Activated T-helper 1 cell treated with anti-CD3 and anti-CD28 coated beads, Interleukin-2, amount 50 U/mL, for 16 hours (primary cell): ENCODE measurements around the gene CHI3L1.

ENCODE experiments used
- DNase-seq, 2 donors: peaks; one replicate each; pipeline ENCODE4 v3.0.0-alpha.2; 2020; ENCODE audit warnings: low read depth in 1 of 2, low spot score in 1 of 2

The CHI3L1 gene

DNA sequence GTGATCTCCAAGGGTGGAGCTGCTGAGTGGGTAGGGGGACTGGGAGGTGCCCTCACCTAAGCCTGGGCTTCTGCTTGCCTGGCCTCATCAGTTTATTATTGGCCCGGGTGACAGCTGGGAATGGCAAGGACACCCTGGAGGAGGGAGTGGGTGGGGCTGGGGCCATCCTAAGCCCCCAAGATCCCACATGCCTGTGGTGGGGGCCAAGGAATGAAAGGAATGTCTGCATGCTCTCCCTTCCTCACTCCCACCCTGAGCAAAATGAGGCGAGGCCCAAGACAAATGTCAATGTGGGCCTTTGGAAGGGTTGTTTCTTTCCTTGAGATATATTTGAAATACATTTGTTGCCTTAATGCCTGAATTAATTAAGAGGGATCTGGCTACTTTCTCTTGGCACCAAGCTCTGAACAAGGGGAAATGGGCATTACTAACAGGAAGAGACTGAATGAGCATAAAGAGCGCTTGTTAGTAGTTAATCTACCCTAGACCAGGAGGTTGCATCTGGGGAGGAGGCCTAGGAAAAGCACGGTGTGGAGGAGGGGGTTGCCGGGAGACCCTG lies 19.7 kb upstream of the CHI3L1 start:
- DNase-seq = no peak

DNA sequence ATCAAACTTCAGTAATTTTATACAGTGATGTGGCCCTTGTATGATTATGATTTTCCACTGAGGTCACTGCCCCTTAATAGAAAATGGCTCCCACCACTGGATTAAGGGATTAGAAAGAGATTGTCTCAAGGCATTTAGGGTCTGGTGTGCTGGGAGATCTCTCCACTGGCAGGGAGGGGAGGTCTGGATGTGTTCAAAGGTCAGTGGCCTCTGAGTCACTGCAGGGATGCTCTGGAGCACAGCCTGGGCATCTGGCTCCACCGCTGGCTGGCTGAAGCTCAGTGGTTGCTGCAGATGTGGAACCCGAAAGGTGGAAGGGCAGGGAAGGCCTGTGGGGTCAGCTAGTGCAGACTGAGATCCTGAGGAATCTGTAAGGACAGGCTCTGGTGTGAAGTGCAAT lies 18.3 kb upstream of the CHI3L1 start:
- no peak for DNase-seq

DNA sequence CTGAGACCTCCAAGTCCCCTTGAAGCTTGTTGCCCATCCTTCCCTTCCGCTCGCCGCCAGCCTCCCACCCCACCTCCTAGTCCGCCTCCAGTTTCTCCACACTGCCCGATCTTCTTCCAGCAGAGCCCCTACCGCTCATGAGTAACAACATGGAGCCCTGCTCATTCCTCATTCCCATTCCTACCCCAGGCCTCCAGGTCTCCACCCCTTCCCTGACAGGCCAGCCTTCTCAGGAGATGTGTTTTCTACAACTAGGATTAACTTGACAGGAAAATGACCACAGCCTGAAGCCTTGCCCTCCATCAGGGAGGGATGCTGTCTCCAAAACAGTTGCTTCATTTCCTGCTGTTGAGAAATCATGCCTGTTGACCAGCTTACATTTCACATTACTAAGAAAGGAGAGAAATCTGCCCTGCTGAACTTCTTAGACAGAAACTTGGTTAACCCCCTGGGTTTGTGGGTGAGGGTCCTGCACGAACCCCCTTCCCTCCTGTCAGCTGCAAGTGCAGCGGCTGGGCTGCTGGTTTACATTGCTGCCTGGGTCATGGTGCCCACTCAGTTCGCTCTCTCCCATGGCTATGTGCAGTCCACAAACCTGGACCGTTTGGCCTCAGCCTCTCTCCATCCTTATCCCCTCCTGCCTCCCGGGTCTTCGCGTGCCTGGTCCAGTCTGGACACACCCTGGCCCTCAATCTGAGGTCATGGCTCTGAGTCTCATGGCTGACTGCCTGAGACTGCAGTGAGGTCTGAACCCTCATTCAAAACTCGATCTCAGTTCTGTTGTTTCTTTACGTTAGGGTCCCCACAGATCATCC lies 16.1 kb upstream of the CHI3L1 start:
- DNase-seq = no peak

DNA sequence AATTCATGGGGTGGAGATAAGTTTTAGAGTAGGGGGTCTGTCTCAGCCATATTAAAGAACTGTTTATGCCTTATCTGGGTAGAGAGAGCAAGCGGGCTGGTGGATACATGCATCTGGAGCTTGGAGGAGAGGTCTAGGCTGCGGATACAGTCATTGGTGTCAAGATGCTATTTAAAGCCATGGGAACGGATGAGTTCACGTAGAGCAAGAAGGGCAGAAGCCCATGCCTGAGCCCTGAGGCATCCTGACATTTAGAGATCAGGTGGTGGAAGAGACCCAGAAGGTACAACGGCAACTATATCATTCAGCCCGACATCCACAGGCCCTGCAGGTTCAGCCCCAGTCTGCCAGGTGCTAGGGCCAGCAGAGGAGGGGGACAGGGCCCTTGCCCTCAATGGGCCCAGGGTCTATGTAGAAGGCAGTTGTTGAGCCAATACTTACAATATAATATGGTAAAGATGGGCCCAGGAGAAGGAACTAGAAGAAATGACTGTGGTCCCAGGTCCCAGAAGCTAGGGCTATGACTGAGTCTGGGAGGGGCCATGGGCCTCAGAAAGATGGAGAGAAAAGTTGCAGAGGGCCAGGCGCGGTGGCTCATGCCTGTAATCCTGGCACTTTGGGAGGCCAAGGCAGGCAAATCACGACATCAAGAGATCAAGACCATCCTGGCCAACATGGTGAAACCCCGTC lies 15.2 kb upstream of the CHI3L1 start:
- DNase-seq = no peak

DNA sequence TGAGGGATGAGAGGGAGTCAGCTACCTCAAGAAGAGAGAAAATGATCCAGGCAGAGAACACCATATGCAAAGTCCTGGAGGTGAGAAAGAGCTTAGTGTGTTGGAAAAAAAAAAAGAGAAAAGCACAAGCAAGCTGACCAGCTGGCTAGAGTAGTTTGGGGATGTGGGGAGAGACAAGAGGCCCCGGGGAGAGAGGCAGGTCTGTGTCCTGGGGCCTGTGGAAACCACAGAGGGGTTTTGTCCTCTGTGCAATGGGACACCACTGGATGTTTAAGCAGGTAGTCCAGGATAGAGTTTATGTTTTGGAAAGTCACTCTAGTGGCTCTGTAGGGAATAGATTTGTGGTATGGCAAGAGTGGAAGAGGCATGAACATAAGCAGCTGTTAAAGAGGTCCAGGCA lies 14.4 kb upstream of the CHI3L1 start:
- no peak for DNase-seq

DNA sequence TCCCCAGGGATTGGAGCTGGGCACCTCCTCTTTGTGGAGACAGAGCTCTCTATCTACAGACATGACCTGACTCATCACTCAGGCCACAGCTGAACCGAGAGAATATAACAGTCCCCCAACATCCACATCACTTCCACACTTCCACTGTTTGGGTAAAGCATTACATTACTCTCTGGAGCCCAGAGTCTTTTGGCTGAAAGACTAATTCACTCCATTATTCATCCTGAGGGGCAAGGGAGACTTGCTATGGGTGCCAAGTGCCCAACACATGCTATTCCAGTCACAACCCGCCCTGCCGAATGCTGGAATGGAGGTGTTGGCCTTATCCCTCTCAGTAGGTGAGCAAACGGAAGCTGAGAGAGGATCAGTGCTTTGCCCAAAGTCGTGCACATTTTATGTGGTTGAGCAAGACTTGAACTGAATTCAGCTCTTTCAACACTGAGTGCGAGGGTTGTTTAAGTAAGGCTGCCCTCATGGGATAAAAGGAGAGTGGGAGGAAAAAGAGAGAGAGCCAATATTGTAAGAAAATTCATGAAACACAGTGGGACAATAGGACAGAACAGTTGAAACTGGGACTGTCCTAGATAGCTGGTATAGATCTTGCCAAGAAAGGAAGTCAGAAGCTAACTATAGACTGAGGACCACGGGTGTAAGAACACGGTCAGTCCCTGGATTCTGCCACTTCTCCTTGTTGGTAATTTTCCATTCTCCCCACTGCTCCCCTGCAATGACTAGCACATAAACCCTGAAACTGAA lies 13.5 kb upstream of the CHI3L1 start:
- no peak for DNase-seq

DNA sequence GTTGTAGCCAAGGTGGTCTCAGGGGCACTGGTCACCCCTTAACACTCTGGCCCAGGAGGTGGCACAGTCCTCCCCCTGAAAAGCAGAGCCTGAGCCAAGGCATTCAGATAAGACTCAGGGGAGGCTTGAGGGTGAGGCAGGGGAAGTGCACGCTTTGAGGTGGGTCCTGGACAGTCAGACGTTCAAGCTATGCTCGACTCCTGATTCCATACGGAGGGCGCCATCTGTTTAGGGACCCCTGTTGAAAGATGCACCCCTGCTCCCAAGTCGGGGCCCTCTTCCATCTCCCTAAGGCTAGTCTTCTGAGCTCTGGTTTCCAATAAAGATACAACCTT lies 12.9 kb upstream of the CHI3L1 start:
- no peak for DNase-seq

DNA sequence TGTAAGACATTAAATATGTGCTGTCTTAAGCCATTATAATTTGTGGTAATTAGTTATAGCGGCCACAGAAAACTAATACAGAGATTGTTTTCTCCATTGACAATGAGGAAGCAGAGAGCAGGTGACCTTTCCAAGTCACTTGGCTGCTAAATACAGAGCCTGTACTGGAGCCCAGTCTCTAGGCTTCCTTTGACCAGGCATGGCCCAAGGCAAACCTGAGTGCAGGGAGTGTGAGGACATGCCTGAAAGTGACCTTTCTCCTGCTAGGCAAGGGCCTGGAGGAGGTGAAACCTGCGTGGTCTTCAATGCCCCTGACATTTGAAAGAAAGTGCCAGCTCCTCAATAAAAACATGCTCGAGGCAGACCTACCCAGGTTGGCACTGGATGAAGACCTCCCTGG lies 12.5 kb upstream of the CHI3L1 start:
- no peak for DNase-seq

DNA sequence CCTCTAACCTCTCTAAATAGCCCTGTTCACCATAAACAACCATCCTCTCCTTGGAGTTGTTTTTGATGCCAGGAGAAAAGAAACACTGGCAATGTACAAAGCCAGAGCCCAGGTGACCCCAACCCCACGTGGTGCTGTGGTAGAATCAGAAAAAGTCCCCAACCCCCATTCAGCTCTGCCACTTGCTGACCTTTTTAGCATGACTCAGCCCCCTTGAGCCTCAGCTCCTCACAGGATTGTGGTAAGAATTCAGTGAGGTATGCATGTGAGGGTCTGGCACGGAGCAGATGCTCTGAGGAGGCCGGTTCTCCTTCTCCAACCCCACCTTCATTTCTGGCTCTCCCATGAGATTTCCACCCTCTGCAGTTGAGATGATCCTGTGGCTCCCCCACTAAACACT lies 11.1 kb upstream of the CHI3L1 start:
- DNase-seq = no peak

DNA sequence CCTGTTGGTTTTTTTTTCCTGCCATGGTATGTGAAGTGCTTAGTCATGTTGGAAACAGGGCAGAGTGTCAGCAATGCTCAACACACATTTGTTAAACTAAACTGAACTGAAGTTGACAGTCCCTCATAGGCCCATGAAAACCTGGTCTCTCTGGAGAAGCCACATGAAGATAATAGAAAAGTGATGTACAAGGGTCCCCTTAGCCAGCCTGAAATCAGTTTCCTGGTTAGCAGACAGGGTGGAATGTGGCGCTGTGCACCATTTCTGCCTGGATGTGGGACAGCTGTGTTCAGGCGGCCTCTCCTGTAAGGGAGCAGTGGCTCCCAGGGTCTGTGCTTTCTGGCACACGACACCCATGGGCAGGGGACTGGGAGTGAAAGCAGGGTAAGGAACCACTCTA lies 9.9 kb upstream of the CHI3L1 start:
- no peak for DNase-seq

DNA sequence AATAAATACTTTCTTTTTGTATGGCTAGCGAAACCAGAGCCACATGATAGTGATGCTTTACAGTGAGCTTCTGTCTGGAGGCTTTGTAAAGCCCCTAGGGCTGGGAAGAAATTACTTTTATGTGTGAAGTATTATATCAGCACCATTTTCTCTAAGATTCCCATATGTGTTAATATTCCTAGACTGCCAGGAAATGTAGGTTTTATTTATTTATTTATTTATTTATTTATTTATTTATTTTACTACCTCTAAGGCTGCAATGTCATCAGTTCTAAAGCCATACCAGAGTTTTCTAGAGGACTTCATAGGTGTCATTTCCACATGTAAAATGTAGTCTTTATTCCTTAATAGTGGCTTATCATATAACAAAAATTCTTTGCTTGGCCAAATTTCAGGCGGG lies 4.4 kb upstream of the CHI3L1 start:
- no peak for DNase-seq

DNA sequence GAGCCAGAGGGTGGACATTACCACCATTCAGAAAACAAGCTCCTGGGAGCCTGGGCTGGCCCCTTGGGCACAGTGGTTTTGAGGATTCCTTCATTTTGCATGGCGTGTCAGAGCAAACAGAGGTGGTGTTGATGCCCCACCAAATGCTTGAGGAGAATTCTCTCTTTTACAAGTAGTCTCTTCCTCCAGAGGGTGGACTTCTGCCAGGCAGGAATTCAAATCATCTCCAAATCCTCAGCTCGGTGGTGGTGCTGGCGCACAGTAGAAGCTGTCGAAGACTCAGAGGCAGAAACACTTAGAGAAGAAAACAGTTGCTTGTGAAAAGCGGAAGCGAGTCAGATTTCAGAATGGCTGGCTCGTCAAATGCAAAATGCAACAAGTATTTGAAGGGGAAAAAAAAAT lies 3.4 kb upstream of the CHI3L1 start:
- DNase-seq = no peak

DNA sequence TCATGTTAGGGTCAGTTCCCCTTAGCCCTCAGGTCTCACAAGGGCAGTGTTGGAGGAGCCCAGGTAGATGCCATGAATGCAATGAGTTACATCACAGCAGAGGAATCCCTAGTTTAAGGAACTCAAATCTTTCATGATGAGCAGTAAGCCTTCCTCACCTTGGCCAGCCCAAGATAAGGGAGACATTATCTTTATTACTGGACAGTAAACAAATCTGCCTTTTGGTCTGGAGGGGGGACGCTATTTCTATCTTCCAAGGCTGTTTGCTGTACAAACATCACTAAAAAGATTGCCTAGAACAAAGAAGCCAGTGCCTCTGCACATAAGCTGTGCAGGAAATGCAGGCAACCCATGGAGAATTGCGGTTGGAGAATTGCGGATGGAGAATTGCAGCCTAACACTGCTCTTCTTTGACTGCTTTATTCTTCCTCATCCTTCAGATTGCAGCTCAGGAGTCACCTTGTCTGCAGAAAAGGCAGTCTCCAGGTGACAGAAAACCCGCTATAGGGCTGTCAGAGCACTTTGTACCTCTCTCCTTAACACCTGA lies 2.3 kb upstream of the CHI3L1 start:
- DNase-seq = no peak

DNA sequence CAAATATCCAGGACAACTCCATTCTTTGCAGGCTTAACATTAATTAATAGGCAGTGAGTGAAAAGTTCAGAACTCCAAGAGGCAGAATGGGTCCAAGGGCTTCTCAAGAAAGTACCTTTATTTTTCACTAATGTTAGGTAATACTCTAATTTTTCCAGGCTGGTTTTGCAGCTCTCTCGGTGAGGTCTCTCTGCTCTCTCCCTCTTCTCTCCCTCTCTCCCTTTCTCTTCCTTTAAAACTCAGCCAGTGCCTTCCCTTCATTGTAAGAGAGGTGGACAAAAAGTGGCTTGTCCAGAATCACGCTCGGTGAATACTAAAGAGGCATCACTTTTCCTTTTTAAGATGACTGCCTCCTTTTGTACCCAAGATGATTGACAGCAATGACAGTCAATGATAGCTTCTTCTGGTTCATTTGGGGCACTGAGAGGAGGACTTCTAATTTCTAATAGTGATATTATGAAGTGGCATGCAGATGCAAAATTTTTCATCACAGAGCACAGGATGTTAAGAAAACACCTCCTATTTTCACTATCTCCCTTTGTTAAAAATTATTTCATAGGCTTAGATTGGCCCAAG lies 1.3 kb upstream of the CHI3L1 start:
- no peak for DNase-seq

DNA sequence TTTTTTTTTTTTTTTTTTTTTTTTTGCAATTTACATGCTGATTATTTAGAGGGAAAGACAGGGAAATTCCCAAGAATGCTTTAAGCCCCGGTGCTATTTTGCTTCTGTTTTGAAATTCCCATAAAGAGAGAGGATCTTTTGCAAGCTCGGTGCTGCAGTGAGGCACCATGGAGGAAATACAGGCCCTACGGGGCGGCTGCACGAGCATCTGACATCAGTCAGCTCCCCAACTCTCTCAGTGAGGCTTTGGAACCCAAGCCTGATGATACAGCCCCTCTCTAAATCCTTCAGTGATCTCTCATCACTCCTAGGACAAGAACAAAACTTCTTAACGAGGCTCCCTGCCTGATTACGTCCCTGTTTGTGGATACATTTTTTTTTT lies 791 bp upstream of the CHI3L1 start:
- no peak for DNase-seq

DNA sequence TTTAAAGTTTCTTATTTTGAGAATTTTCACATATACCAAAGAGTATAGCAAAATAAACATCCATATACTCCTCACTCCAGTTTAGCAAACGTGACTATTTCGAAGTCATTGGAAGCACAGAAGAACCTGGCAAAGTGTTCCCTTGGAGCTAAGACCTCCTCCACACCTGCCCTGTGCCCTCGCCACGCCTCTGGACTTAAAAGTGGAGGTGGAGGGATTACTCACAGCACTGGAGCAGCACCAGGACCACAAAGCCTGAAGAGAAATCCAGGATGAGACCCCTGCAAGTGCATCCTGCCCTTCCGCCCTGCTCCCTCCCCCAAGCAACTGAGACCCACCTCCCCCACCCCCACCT lies 436 bp downstream of the CHI3L1 start:
- no peak for DNase-seq

DNA sequence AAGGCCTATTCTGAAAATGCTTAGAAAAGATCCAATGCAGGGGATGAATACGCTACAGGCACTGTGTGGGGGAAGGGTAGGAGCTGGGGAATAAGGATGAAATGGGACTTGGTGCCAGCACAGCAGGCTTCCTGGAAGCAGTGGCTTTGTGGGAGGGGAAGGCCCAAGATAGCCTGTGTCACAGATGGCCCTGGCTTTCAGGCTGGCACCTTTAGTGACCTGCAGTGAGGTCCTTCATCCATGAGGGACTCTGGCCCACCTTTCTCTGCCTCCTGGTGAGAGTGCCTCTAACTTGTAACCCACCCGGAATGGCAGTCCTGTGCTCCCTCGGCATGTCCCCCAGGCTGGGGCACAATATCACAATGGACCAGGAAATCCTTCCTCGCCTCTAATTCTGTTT lies 919 bp downstream of the CHI3L1 start:
- no peak for DNase-seq

DNA sequence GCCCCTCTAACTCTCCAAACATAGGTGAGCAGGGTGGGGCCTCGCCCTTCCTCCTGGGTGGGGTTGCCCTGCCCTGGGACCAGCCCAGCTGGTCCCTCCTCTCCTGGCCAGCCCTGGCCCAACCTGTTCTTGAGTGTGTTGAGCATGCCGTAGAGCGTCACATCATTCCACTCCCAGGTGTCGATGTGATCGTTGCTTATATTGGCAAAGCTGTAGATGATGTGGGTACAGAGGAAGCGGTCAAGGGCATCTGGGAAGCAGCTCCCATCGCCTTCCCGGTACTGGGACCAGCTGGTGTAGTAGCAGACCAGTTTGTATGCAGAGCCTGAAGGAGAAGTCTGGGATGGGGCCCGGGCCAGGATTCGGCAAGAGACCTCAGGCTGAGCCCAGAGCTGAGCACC lies 1.4 kb downstream of the CHI3L1 start:
- no peak for DNase-seq

DNA sequence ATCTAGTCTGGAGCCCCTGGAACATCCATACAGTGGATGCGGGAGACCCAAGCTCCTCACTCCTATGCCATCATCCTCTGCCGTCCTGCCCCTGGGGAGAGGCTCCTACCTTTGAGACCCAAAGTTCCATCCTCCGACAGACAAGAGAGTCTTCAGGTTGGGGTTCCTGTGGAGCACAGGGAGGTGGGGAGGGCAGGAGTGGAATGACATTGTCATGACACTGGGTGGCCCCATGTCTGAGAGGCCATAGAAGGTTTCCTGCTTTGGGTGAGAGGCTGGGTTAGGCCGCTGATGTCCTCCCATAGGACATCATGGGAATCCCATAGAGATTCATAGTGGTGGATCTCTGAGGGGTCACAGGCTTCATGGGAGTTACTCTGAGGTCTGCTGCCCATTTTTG lies 2.0 kb downstream of the CHI3L1 start:
- DNase-seq = no peak

DNA sequence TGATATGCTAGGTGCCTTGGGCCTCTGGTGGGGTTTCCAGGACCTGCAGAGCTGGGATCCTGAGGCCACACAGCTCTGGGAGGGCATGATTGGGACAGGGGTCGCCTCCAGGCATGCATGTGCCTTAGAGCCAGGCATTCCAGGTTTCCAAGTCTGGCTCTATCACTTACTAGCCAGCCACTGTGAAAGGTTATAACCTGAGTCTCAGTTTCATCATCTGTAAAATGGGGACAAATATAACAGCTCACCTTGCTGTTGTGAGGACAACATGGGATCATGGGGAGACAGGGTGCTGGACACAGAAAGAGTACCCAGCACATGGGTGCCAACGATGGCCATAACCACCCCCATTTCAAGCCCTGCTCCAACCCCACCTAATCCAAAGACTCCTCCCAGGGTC lies 2.7 kb downstream of the CHI3L1 start:
- DNase-seq = no peak

DNA sequence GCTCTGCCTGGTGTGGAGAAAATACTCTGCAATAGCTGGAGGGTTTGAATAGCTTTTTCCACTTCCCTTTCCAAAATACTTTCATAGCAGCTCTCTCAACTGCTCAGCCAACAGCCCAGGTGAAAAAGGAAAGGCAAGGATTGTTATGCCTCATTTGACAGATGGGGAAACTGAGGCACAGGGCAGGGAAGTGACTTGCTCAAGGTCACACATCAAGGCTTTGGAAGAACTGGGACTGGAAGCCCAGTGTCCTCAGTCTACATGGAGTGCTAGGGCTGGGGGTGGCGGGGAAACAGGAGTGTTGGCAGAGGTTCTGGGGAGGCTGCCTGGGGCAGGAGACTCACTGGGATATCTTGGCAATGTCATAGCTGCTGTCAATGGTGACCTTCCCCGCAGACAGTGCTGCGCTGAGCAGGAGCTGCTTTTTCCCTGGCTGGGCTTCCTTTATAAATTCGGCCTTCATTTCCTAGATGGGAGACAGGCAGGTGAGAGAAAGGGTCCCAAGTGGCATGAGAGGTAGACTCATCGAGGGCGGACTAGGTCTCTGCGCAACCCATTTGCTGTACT lies 4.0 kb downstream of the CHI3L1 start:
- no peak for DNase-seq
